ENCODE results near the gene TMEM114. TPM values are rescaled to one million over a fixed set of nuclear protein-coding genes. Genes with fewer than 3 reads are reported as not detected.
"Not testable (repeated sequence)": the region's sequence is repeated elsewhere in the genome, so short reads cannot be mapped to it uniquely, and the experiment has no call there.

The TMEM114 gene
- total and polyA plus RNA-seq, 8 donors = not detected

DNA sequence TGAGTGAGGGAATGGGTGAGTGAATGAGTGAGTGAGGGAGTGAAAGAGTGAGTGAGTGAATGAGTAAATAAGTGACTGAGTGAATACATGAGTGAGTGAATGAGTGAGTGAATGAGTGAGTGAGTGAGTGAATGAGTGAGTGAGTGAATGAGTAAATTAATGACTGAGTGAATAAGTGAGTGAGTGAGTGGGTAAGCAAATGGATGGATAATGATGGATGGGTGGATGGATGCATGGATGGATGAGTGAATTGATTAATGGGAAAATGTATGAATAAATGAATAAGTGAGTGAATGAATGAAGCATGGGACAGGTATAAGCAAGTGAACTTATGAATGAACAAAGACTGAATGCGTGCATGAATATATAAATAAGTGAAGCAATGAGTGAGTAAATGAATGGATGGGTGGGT, 25.4 kb downstream of the TMEM114 start:
- intact Hi-C loops (cut with DNase I; ENCODE audit: low total_unique reads) = loop anchor here (10.0 kb wide), 1 partner anchor 320 kb away; the partner anchor contains the start of gene LITAFD
- no peak for TF ChIP-seq EP300 (IDR thresholded peaks at IDR 0.05)
- DNase-seq = no peak
- Histone ChIP-seq H3K27me3 (peaks cover 0 to 19% (median 0%) of the 10 kb centered on the region in 3 donors), H3K9me3 (no peaks in the 10 kb centered on the region), H3K27ac (no peak overlapping the region), H3K4me3 (no peak overlapping the region), H3K4me1 (peaks cover 0 to 15% (median 6%) of the 10 kb centered on the region in 4 donors), H3K36me3 (no peaks in the 10 kb centered on the region)
- 66 to 95% (median 74%) methylated on average over 1 of the region's 1 CpG for whole genome bisulfite sequencing, 5 donors

- H3K36me3 ChIP-seq = not testable (repeated sequence)
- intact Hi-C loops (cut with DNase I; ENCODE audit: low total_unique reads) = loop anchor here (10.0 kb wide), 1 partner anchor 321 kb away; the partner anchor contains the start of gene LITAFD
- WGBS, 5 donors = 61 to 98% (median 93%) methylated on average over 2 to 3 of the region's 3 CpGs
Measured at GRCh38 chr16:8563944-8564540, 26.3 kb downstream of the TMEM114 start.

DNA sequence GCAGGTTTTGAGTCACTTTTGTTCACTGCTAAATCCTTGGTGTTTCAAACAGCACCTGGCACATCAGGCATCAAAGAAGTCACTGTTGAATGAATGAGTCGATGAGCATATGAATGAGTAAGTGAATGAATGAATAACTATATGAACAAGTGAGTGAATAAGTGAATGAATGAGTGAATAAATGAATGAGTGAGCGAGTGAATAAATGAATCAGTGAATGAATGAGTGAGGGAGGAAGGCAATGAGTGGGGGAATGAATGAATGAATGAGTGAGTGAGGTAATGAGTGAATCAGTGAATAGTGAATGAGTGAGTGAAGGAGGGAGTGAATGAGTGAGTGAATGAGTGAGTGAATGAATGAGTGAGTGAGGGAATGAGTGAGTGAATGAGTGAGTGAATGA, 28.8 kb downstream of the TMEM114 start:
- DNase-seq = no peak
- Histone ChIP-seq H3K4me1 (no peaks in the 10 kb centered on the region), H3K27ac (no peak overlapping the region), H3K36me3 (no peaks in the 10 kb centered on the region), H3K27me3 (peaks cover 0 to 4% (median 0%) of the 10 kb centered on the region in 3 donors), H3K9me3 (no peaks in the 10 kb centered on the region), H3K4me3 (no peak overlapping the region)
- intact Hi-C loops (cut with DNase I; ENCODE audit: low total_unique reads) = loop anchor here (10.0 kb wide), 1 partner anchor 323 kb away; the partner anchor contains the start of gene LITAFD
- TF ChIP-seq POLR2A (IDR thresholded peaks at IDR 0.05) (no peak), EP300 (IDR thresholded peaks at IDR 0.05) (no peak), POLR2AphosphoS5 (IDR thresholded peaks at IDR 0.05) (no peak), CTCF (IDR thresholded peaks at IDR 0.05) (no peak)
- WGBS, 5 donors = 82 to 90% (median 84%) methylated on average over 2 of the region's 2 CpGs

More at GRCh38 chr16:8563944-8564540, 26.3 kb downstream of the TMEM114 start:
- H3K4me1 ChIP-seq, DNase-seq, H3K4me3 ChIP-seq, H3K9me3 ChIP-seq, H3K27ac ChIP-seq: not testable (repeated sequence)
- H3K27me3 ChIP-seq = peaks cover 0 to 12% (median 0%) of the 10 kb centered on the region in 3 donors

- intact Hi-C loops (cut with DNase I; ENCODE audit: low total_unique reads) = no loop called here
Measured at GRCh38 chr16:8555400-8555799, 34.9 kb downstream of the TMEM114 start.

GRCh38 chr16:8554881-8555280, 35.4 kb downstream of the TMEM114 start:
- TF ChIP-seq CTCF (IDR thresholded peaks at IDR 0.05) (no peak), EP300 (IDR thresholded peaks at IDR 0.05) (no peak), POLR2AphosphoS5 (IDR thresholded peaks at IDR 0.05) (no peak), POLR2A (IDR thresholded peaks at IDR 0.05) (no peak)
- Histone ChIP-seq H3K36me3 (no peaks in the 10 kb centered on the region), H3K9me3 (no peaks in the 10 kb centered on the region), H3K27ac (no peak overlapping the region), H3K4me1 (no peaks in the 10 kb centered on the region), H3K27me3 (peaks cover 0 to 38% (median 0%) of the 10 kb centered on the region in 3 donors), H3K4me3 (no peak overlapping the region)
- intact Hi-C loops (cut with DNase I; ENCODE audit: low total_unique reads) = no loop called here
- WGBS, 5 donors = 67 to 85% (median 80%) methylated on average over 2 of the region's 2 CpGs
- no peak for DNase-seq

More at GRCh38 chr16:8555400-8555799, 34.9 kb downstream of the TMEM114 start:
- TF ChIP-seq EP300 (IDR thresholded peaks at IDR 0.05) (no peak), POLR2A (IDR thresholded peaks at IDR 0.05) (no peak), CTCF (IDR thresholded peaks at IDR 0.05) (no peak), POLR2AphosphoS5 (IDR thresholded peaks at IDR 0.05) (no peak)
- WGBS, 5 donors = 62 to 94% (median 87%) methylated on average over 9 of the region's 9 CpGs
- Histone ChIP-seq H3K4me3 (no peak overlapping the region), H3K4me1 (no peaks in the 10 kb centered on the region), H3K36me3 (no peaks in the 10 kb centered on the region), H3K9me3 (no peaks in the 10 kb centered on the region), H3K27ac (no peak overlapping the region), H3K27me3 (peaks cover 0 to 38% (median 0%) of the 10 kb centered on the region in 3 donors)
- DNase-seq = no peak

Data from stomach (tissue), 9 donors.